GM12864 (cell line): ENCODE data around the gene SLC24A1.

Source experiments
- DNase-seq: peaks from one replicate; pipeline ENCODE4 v3.0.0-alpha.2; 2011; ENCODE audit warnings: low read depth
- H3K4me3 ChIP-seq: 2 replicates; pipeline ENCODE4 v1.5.1; 2011; ENCODE audit warnings: mild to moderate bottlenecking, low read depth, low read length, control low read depth
- CTCF ChIP-seq: IDR thresholded peaks from 2 replicates; pipeline ENCODE4 v1.5.1; 2011; ENCODE audit warnings: low read depth, mild to moderate bottlenecking, moderate library complexity, low read length, control low read depth, inconsistent platforms; ENCODE audit errors: missing control alignments

Gene SLC24A1

GRCh38 chr15:65688462-65688861 lies 66.7 kb downstream of the SLC24A1 start:
- H3K4me3 ChIP-seq = no peak overlapping the region
- DNase-seq = no peak
- TF ChIP-seq CTCF = no peak

- DNase-seq = no peak
- TF ChIP-seq CTCF = no peak
- H3K4me3 ChIP-seq = no peak overlapping the region
These were observed 68.4 kb downstream of the SLC24A1 start for GRCh38 chr15:65690173-65690572.

GRCh38 chr15:65690778-65691177 lies 69.0 kb downstream of the SLC24A1 start:
- no peak for TF ChIP-seq CTCF
- no peak overlapping the region for H3K4me3 ChIP-seq
- DNase-seq = no peak

- TF ChIP-seq CTCF = no peak
- DNase-seq = no peak
- H3K4me3 ChIP-seq = no peak overlapping the region
These were observed 73.3 kb downstream of the SLC24A1 start for GRCh38 chr15:65695081-65695480.
